Stimulated activated CD8-positive, alpha-beta memory T cell treated with anti-CD3 and anti-CD28 coated beads, Interleukin-7, amount 100 ng/mL, for 48 hours (primary cell): ENCODE results near the gene COX14.
A peak's percentile ranks its signal among the peaks of the same experiment; 100 is the strongest.

Source experiments
- DNase-seq, 2 donors: peaks; one replicate each; pipeline ENCODE4 v3.0.0-alpha.2; 2020; ENCODE audit warnings: low read depth in 1 of 2; ENCODE audit errors: extremely low read depth in 1 of 2

Gene COX14

GRCh38 chr12:50084775-50085614 lies 27.0 kb upstream of the COX14 start, which contains the start of gene SMARCD1:
SMARCD1 (plus strand) TSS chr12:50085342; CDS start chr12:50085370, 28 bp downstream.
- DNase-seq, result peak; percentile 83 to 86

- DNase-seq, result no peak
Observed at GRCh38 chr12:50085615-50086072, 26.4 kb upstream of the COX14 start.

- no peak for DNase-seq
Observed at GRCh38 chr12:50086148-50086547, 25.9 kb upstream of the COX14 start.

- DNase-seq, result no peak
Observed at GRCh38 chr12:50087151-50087550, 24.9 kb upstream of the COX14 start.

- DNase-seq, result no peak
Observed at GRCh38 chr12:50087995-50088394, 24.0 kb upstream of the COX14 start.

- DNase-seq, result peak in 1 of 2 donors; percentile 40
Observed at GRCh38 chr12:50088577-50089335, 23.3 kb upstream of the COX14 start.

- no peak for DNase-seq
Observed at GRCh38 chr12:50089730-50090129, 22.3 kb upstream of the COX14 start.

- no peak for DNase-seq
Observed at GRCh38 chr12:50090391-50090790, 21.6 kb upstream of the COX14 start.

GRCh38 chr12:50097952-50098351 lies 14.1 kb upstream of the COX14 start:
- no peak for DNase-seq

GRCh38 chr12:50099302-50100008 lies 12.6 kb upstream of the COX14 start:
- no peak for DNase-seq

GRCh38 chr12:50100561-50100960 lies 11.5 kb upstream of the COX14 start:
- DNase-seq, result no peak

GRCh38 chr12:50101663-50102062 lies 10.4 kb upstream of the COX14 start:
- DNase-seq, result no peak

- no peak for DNase-seq
Observed at GRCh38 chr12:50102131-50102531, 9.9 kb upstream of the COX14 start.

GRCh38 chr12:50102646-50103309 lies 9.3 kb upstream of the COX14 start:
- no peak for DNase-seq

GRCh38 chr12:50103351-50103750 lies 8.7 kb upstream of the COX14 start:
- DNase-seq, result no peak

- DNase-seq, result no peak
Observed at GRCh38 chr12:50103767-50104321, 8.2 kb upstream of the COX14 start, which contains the start of gene GPD1. GPD1 (plus strand) TSS chr12:50104008; CDS start chr12:50104051, 43 bp downstream.

- DNase-seq, result no peak
Observed at GRCh38 chr12:50104417-50105366, 7.3 kb upstream of the COX14 start.

- no peak for DNase-seq
Observed at GRCh38 chr12:50105913-50106450, 6.1 kb upstream of the COX14 start.

- DNase-seq, result no peak
Observed at GRCh38 chr12:50106907-50107306, 5.1 kb upstream of the COX14 start.
